HepG2 (cell line): ENCODE data around the gene STAP2. TPM values are rescaled to one million over a fixed set of nuclear protein-coding genes. Genes with fewer than 3 reads are reported as not detected.

ENCODE experiments used
- CCDC6 ChIP-seq: sonication (generic); formaldehyde crosslinking; IDR thresholded peaks from 2 replicates; pipeline ENCODE4 v1.8.1; 2022; ENCODE audit warnings: mild to moderate bottlenecking, missing genetic modification reagents, moderate library complexity
- DMTF1 ChIP-seq: sonication (generic); formaldehyde crosslinking; IDR thresholded peaks from 2 replicates; pipeline ENCODE4 v1.4.0; 2020; ENCODE audit warnings: mild to moderate bottlenecking, missing genetic modification reagents
- DZIP1 ChIP-seq: sonication (generic); formaldehyde crosslinking; IDR thresholded peaks from 2 replicates; pipeline ENCODE4 v1.5.0; 2020; ENCODE audit warnings: mild to moderate bottlenecking, missing genetic modification reagents
- HMGA1 ChIP-seq: sonication (generic); formaldehyde crosslinking; conservative IDR thresholded peaks from 2 replicates; pipeline ENCODE4 v1.4.0; 2020; ENCODE audit warnings: missing genetic modification reagents
- HOXA3 ChIP-seq: sonication (generic); formaldehyde crosslinking; IDR thresholded peaks from 2 replicates; pipeline ENCODE4 v1.5.0; 2020; ENCODE audit warnings: missing genetic modification reagents
- KLF6 ChIP-seq: IDR thresholded peaks from 2 replicates; pipeline ENCODE4 v1.8.0; 2016; ENCODE audit warnings: missing biosample characterization, missing genetic modification reagents
- SRF ChIP-seq: IDR thresholded peaks from 2 replicates; pipeline ENCODE4 v1.6.1; 2011; ENCODE audit warnings: mild to moderate bottlenecking, low read depth, low read length, moderate library complexity
- YY1 ChIP-seq: IDR thresholded peaks from 2 replicates; pipeline ENCODE4 v1.6.1; 2011; ENCODE audit warnings: low read length, low read depth, moderate library complexity, mild to moderate bottlenecking; ENCODE audit not compliant: insufficient read depth, insufficient replicate concordance
- ZFP37 ChIP-seq: sonication (generic); formaldehyde crosslinking; IDR thresholded peaks from 2 replicates; pipeline ENCODE4 v1.4.0; 2020; ENCODE audit warnings: missing genetic modification reagents, borderline replicate concordance
- ZNF121 ChIP-seq: sonication (generic); formaldehyde crosslinking; IDR thresholded peaks from 2 replicates; pipeline ENCODE4 v1.5.0; 2020; ENCODE audit warnings: mild to moderate bottlenecking, missing genetic modification reagents
- ZNF326 ChIP-seq: sonication (generic); formaldehyde crosslinking; IDR thresholded peaks from 2 replicates; pipeline ENCODE4 v1.4.0; 2020; ENCODE audit warnings: missing genetic modification reagents, borderline replicate concordance
- polyA plus RNA-seq, 8 experiments: library from polyadenylated mRNA; depleted of rRNA in 3 of 8; stranded (reverse) in 7 of 8; unstranded in 1 of 8; fragments of >200 nt; fragmentation: Illumina TruSeq in 4 of 8; extraction: Trizol in 4 of 8; gene quantifications; 2 replicates each; pipeline versions ENCODE4 v1.2.1 to v1.2.3, GENCODE V29; 2011 to 2016; ENCODE audit warnings: low read depth in 4 of 8, missing spikeins in 1 of 8, mixed read lengths in 1 of 8; ENCODE audit not compliant: insufficient read depth in 1 of 8
- total RNA-seq, 5 experiments: library from RNA; depleted of rRNA; stranded (reverse); fragments of >200 nt; fragmentation: Illumina TruSeq; extraction: Trizol; gene quantifications; 2 replicates each; pipeline ENCODE4 v1.2.3, GENCODE V29; 2016; ENCODE audit warnings: low read depth in 1 of 5
- TF ChIP-seq, protein P1 (sequence below): IDR thresholded peaks from 2 replicates; pipeline ENCODE4 v1.6.1; 2016; ENCODE audit warnings: low read depth, missing genetic modification reagents, missing compliant biosample characterization
- TF ChIP-seq, protein P2 (sequence below): sonication (generic); formaldehyde crosslinking; IDR thresholded peaks from 2 replicates; pipeline ENCODE4 v1.9.0; 2021; ENCODE audit warnings: missing genetic modification reagents, borderline replicate concordance
- TF ChIP-seq, protein P3 (sequence below): sonication (generic); formaldehyde crosslinking; IDR thresholded peaks from 2 replicates; pipeline ENCODE4 v1.5.0; 2020; ENCODE audit warnings: mild to moderate bottlenecking, low read depth, missing genetic modification reagents, borderline replicate concordance

STAP2 gene
- total and polyA plus RNA-seq, 2 of the 13 experiments (the other 11 are each of a cell fraction or from before 2014, with no cell fraction given) = 39.0 to 43.7 TPM

DNA sequence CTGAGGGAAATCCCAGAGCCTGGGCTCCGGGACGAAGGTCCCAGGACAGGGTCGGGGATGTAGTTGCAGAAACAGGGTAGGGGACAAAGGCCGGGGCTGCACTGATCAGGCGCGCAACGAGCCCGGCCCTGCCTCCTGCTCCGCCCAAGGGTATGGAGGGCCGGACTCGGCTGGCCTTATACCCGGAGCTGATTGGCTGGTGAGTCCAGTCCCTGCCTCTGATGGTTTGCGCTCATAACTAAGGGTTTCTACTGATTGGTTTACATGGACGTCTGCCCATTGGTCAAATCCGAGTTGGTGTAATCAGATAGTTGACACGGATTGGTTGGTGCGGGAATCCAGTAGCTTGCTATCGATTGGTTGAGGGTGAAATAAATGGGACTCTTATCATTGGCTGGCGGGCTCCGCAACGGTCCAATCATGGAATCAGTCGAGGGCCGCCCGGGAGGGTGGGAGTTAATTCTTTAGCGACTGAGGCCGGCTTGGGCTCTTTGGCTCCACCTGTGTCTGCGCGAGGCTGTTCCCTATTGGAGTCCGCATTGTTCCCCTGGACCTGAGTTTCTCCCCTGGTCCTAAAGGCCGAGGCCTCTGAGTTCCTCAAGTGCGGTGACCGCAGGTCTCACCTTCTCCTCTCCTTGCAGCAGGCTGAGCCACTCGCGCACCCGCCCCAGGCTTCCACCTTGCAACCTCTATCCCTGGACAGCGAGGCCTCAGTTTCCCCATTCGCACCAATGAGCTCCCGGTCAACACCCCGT, 4.2 kb upstream of the STAP2 start (continued):
- TF ChIP-seq, protein P1, sequence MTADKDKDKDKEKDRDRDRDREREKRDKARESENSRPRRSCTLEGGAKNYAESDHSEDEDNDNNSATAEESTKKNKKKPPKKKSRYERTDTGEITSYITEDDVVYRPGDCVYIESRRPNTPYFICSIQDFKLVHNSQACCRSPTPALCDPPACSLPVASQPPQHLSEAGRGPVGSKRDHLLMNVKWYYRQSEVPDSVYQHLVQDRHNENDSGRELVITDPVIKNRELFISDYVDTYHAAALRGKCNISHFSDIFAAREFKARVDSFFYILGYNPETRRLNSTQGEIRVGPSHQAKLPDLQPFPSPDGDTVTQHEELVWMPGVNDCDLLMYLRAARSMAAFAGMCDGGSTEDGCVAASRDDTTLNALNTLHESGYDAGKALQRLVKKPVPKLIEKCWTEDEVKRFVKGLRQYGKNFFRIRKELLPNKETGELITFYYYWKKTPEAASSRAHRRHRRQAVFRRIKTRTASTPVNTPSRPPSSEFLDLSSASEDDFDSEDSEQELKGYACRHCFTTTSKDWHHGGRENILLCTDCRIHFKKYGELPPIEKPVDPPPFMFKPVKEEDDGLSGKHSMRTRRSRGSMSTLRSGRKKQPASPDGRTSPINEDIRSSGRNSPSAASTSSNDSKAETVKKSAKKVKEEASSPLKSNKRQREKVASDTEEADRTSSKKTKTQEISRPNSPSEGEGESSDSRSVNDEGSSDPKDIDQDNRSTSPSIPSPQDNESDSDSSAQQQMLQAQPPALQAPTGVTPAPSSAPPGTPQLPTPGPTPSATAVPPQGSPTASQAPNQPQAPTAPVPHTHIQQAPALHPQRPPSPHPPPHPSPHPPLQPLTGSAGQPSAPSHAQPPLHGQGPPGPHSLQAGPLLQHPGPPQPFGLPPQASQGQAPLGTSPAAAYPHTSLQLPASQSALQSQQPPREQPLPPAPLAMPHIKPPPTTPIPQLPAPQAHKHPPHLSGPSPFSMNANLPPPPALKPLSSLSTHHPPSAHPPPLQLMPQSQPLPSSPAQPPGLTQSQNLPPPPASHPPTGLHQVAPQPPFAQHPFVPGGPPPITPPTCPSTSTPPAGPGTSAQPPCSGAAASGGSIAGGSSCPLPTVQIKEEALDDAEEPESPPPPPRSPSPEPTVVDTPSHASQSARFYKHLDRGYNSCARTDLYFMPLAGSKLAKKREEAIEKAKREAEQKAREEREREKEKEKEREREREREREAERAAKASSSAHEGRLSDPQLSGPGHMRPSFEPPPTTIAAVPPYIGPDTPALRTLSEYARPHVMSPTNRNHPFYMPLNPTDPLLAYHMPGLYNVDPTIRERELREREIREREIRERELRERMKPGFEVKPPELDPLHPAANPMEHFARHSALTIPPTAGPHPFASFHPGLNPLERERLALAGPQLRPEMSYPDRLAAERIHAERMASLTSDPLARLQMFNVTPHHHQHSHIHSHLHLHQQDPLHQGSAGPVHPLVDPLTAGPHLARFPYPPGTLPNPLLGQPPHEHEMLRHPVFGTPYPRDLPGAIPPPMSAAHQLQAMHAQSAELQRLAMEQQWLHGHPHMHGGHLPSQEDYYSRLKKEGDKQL (CRISPR knock-in tag) = no peak
- TF ChIP-seq DZIP1 (CRISPR knock-in tag) (no peak), KLF6 (CRISPR knock-in tag) (peak; percentile 69; the same call in 1 of the 2 replicates), DMTF1 (CRISPR knock-in tag) (no peak), HOXA3 (peak; percentile 67; the same call in 1 of the 2 replicates), SRF (no peak), ZNF121 (no peak; the same call in 1 of the 2 replicates), YY1 (peak; percentile 37), HMGA1 (CRISPR knock-in tag) (no peak), ZNF326 (no peak), CCDC6 (CRISPR knock-in tag) (no peak), ZFP37 (CRISPR knock-in tag) (no peak)
- TF ChIP-seq, protein P2, sequence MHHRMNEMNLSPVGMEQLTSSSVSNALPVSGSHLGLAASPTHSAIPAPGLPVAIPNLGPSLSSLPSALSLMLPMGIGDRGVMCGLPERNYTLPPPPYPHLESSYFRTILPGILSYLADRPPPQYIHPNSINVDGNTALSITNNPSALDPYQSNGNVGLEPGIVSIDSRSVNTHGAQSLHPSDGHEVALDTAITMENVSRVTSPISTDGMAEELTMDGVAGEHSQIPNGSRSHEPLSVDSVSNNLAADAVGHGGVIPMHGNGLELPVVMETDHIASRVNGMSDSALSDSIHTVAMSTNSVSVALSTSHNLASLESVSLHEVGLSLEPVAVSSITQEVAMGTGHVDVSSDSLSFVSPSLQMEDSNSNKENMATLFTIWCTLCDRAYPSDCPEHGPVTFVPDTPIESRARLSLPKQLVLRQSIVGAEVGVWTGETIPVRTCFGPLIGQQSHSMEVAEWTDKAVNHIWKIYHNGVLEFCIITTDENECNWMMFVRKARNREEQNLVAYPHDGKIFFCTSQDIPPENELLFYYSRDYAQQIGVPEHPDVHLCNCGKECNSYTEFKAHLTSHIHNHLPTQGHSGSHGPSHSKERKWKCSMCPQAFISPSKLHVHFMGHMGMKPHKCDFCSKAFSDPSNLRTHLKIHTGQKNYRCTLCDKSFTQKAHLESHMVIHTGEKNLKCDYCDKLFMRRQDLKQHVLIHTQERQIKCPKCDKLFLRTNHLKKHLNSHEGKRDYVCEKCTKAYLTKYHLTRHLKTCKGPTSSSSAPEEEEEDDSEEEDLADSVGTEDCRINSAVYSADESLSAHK (CRISPR knock-in tag) = no peak
- TF ChIP-seq, protein P3, sequence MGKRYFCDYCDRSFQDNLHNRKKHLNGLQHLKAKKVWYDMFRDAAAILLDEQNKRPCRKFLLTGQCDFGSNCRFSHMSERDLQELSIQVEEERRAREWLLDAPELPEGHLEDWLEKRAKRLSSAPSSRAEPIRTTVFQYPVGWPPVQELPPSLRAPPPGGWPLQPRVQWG (CRISPR knock-in tag) = no peak
